ENCODE data around the gene GFER.
"Not testable (repeated sequence)": the region's sequence is repeated elsewhere in the genome, so short reads cannot be mapped to it uniquely, and the experiment has no call there.

The GFER gene

GRCh38 chr16:1957434-1958142 lies 26.4 kb upstream of the GFER start:
- in situ Hi-C loops (cut with HindIII; ENCODE audit: low sequenced_read_pairs) = not testable (repeated sequence)

- in situ Hi-C loops (cut with HindIII; ENCODE audit: low sequenced_read_pairs) = not testable (repeated sequence)
Measured at GRCh38 chr16:1958143-1958491, 25.9 kb upstream of the GFER start.

- in situ Hi-C loops (cut with HindIII; ENCODE audit: low sequenced_read_pairs) = no loop called here
Measured at GRCh38 chr16:1958715-1959268, 25.2 kb upstream of the GFER start.

GRCh38 chr16:1959269-1960039 lies 24.5 kb upstream of the GFER start, which contains the start of gene NDUFB10:
NDUFB10 (plus strand) TSS chr16:1959538; CDS start chr16:1959625, 87 bp downstream.
- in situ Hi-C loops (cut with HindIII; ENCODE audit: low sequenced_read_pairs) = no loop called here

- in situ Hi-C loops (cut with HindIII; ENCODE audit: low sequenced_read_pairs) = no loop called here
Measured at GRCh38 chr16:1960665-1961630, 23.0 kb upstream of the GFER start.

GRCh38 chr16:1961651-1962067 lies 22.3 kb upstream of the GFER start:
- in situ Hi-C loops (cut with HindIII; ENCODE audit: low sequenced_read_pairs) = no loop called here

- in situ Hi-C loops (cut with HindIII; ENCODE audit: low sequenced_read_pairs) = not testable (repeated sequence)
Measured at GRCh38 chr16:1962161-1963153, 21.5 kb upstream of the GFER start.

- in situ Hi-C loops (cut with HindIII; ENCODE audit: low sequenced_read_pairs) = no loop called here
Measured at GRCh38 chr16:1963806-1964505, 20.0 kb upstream of the GFER start.

- in situ Hi-C loops (cut with HindIII; ENCODE audit: low sequenced_read_pairs) = no loop called here
Measured at GRCh38 chr16:1964506-1965395, 19.2 kb upstream of the GFER start, which contains the start of gene RPS2. RPS2 (minus strand) TSS chr16:1964826; CDS start chr16:1964625, 201 bp downstream.

- in situ Hi-C loops (cut with HindIII; ENCODE audit: low sequenced_read_pairs) = no loop called here
Measured at GRCh38 chr16:1965396-1966001, 18.5 kb upstream of the GFER start.

GRCh38 chr16:1966460-1966859 lies 17.5 kb upstream of the GFER start, which contains the start of gene RNF151:
RNF151 (plus strand) TSS chr16:1966856; CDS start chr16:1966882, 26 bp downstream.
- in situ Hi-C loops (cut with HindIII; ENCODE audit: low sequenced_read_pairs) = no loop called here

GRCh38 chr16:1968146-1968953 lies 15.6 kb upstream of the GFER start:
- in situ Hi-C loops (cut with HindIII; ENCODE audit: low sequenced_read_pairs) = no loop called here

- in situ Hi-C loops (cut with HindIII; ENCODE audit: low sequenced_read_pairs) = no loop called here
Measured at GRCh38 chr16:1971796-1972489, 12.1 kb upstream of the GFER start, which contains the start of gene TBL3. TBL3 (plus strand) TSS chr16:1972053; CDS start chr16:1972165, 112 bp downstream.

- in situ Hi-C loops (cut with HindIII; ENCODE audit: low sequenced_read_pairs) = no loop called here
Measured at GRCh38 chr16:1972490-1972877, 11.5 kb upstream of the GFER start.

- in situ Hi-C loops (cut with HindIII; ENCODE audit: low sequenced_read_pairs) = no loop called here
Measured at GRCh38 chr16:1973461-1974156, 10.4 kb upstream of the GFER start.
